Panc1 (cell line): ENCODE results near the gene SHANK3. TPM values are rescaled to one million over a fixed set of nuclear protein-coding genes. Genes with fewer than 3 reads are reported as not detected.
"Not testable (repeated sequence)": the region's sequence is repeated elsewhere in the genome, so short reads cannot be mapped to it uniquely, and the experiment has no call there.

Experiments used
- ATAC-seq: fragments of 200-7000 bp; cut with Tn5 transposase; 2 replicates; pipeline ENCODE4 v1.9.1; 2020; ENCODE audit warnings: mild to moderate bottlenecking, moderate library complexity
- BruUV-seq: library from RNA; stranded (reverse); fragments of 400-500 nt; replicated peaks from 2 replicates; lab custom pipeline; 2021; lab: Mats Ljungman, UMichigan
- CTCF ChIA-PET: fragments of 300-600 bp; sonication (Branson Sonifier 250); formaldehyde crosslinking; loops from one replicate; lab custom pipeline; 2022; ENCODE audit warnings: antibody characterized with exemption; lab: Charles Lee
- POLR2A ChIA-PET: fragments of 300-600 bp; sonication (Branson Sonifier 250); formaldehyde crosslinking; loops from one replicate; lab custom pipeline; 2022; ENCODE audit warnings: antibody characterized with exemption; lab: Charles Lee
- DNase-seq: peaks from one replicate; pipeline ENCODE4 v3.0.0-alpha.2; 2010; ENCODE audit warnings: low read depth, low spot score
- H3K27ac ChIP-seq: 2 replicates; pipeline ENCODE4 v1.5.1; 2011; ENCODE audit warnings: mild to moderate bottlenecking, low read length, inconsistent platforms
- H3K27me3 ChIP-seq: fragments of 200-500 bp; sonication (Bioruptor generic); 2 replicates; pipeline ENCODE4 v1.6.0; 2014; ENCODE audit warnings: low read length, inconsistent platforms; ENCODE audit not compliant: control insufficient read depth, insufficient read depth
- H3K36me3 ChIP-seq: fragments of 200-500 bp; sonication (Bioruptor generic); 2 replicates; pipeline ENCODE4 v1.5.1; 2014; ENCODE audit warnings: inconsistent platforms, mild to moderate bottlenecking, low read length, moderate library complexity; ENCODE audit not compliant: control insufficient read depth, insufficient read depth
- H3K4me1 ChIP-seq: 2 replicates; pipeline ENCODE4 v1.5.1; 2011; ENCODE audit warnings: inconsistent platforms, mild to moderate bottlenecking, low read length, moderate library complexity; ENCODE audit not compliant: control insufficient read depth, insufficient read depth
- H3K4me3 ChIP-seq, 2 experiments: 2 replicates each; pipeline ENCODE4 v1.5.1; 2011 to 2012; ENCODE audit warnings: low read depth in 2 of 2, low read length in 2 of 2, mild to moderate bottlenecking in 2 of 2, inconsistent platforms in 1 of 2, moderate library complexity in 1 of 2
- H3K9me3 ChIP-seq: fragments of 200-500 bp; sonication (Bioruptor generic); 2 replicates; pipeline ENCODE4 v1.5.1; 2014; ENCODE audit warnings: low read depth, mild to moderate bottlenecking, inconsistent platforms, low read length, moderate library complexity; ENCODE audit not compliant: control insufficient read depth, insufficient read depth
- POLR2AphosphoS5 ChIP-seq: IDR thresholded peaks from 2 replicates; pipeline ENCODE4 v1.6.1; 2012; ENCODE audit warnings: mild to moderate bottlenecking, low read depth, low read length, moderate library complexity
- REST ChIP-seq, 2 experiments: IDR thresholded peaks; 2 replicates each; pipeline ENCODE4 v1.6.1; 2011 to 2012; ENCODE audit warnings: low read depth in 2 of 2, control low read depth in 1 of 2, low read length in 1 of 2, mild to moderate bottlenecking in 1 of 2, moderate library complexity in 1 of 2; ENCODE audit not compliant: insufficient read depth in 1 of 2
- SIN3A ChIP-seq: IDR thresholded peaks from 2 replicates; pipeline ENCODE4 v1.6.1; 2012; ENCODE audit warnings: low read depth, mild to moderate bottlenecking, low read length, moderate library complexity, borderline replicate concordance; ENCODE audit not compliant: insufficient read depth
- TCF7L2 ChIP-seq: IDR thresholded peaks from 2 replicates; pipeline ENCODE4 v1.6.1; 2011; ENCODE audit warnings: mild to moderate bottlenecking, low read depth, low read length, inconsistent platforms
- in situ Hi-C: cut with HindIII; loops from 2 replicates; pipeline ENCODE4 v1.10.0; 2016; ENCODE audit warnings: low sequenced_read_pairs, low pct_unique_long_range_greater_than_20kb
- intact Hi-C: fragments of 100-400 bp; cut with micrococcal nuclease; formaldehyde crosslinking; loops from one replicate; pipeline ENCODE4 v1.10.0; 2022; ENCODE audit not compliant: unreplicated experiment
- total RNA-seq: library from RNA; stranded (reverse); gene quantifications from one replicate; pipeline ENCODE4 v1.2.1, GENCODE V29; 2021; ENCODE audit not compliant: unreplicated experiment
- TF ChIP-seq, protein P1 (sequence below): fragments of 450-650 bp; IDR thresholded peaks from 2 replicates; pipeline ENCODE4 v1.5.1; 2017; ENCODE audit warnings: mild to moderate bottlenecking

SHANK3 gene
- total RNA-seq, 1 experiment from 2014 or later = 7.6 TPM

DNA sequence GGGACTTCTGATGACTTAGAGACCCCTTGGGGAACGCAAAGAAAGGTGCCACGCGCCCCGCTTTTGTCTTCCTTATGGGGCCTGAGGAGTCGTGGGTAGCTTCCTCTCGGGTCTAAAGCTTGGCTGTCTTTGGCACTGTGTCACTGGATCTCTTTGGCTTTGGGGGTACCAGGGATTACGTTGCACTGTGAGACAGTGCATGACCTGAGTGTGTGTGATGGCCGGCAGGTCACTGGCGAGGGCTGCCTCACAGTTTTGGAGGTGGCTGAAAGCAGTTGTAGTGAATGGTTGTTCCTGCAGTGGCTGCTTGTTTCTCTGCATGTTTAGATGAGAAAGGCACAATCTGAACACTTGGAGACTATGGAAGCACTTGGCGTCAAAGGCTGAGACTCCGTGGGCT lies 38.9 kb upstream of the SHANK3 start:
- no peak overlapping the region for H3K27ac ChIP-seq
- intact Hi-C loops (no loop called here), in situ Hi-C loops (no loop called here)
- H3K4me3 ChIP-seq = no peak overlapping the region
- TF ChIP-seq REST (IDR thresholded peaks at IDR 0.05; ENCODE audit: insufficient read depth in 1 of 2, low read depth in 2 of 2, low read length in 1 of 2) = no peak
- no peak for TF ChIP-seq TCF7L2
- no peak for TF ChIP-seq POLR2AphosphoS5
- no peak for TF ChIP-seq SIN3A
- TF ChIP-seq, protein P1, sequence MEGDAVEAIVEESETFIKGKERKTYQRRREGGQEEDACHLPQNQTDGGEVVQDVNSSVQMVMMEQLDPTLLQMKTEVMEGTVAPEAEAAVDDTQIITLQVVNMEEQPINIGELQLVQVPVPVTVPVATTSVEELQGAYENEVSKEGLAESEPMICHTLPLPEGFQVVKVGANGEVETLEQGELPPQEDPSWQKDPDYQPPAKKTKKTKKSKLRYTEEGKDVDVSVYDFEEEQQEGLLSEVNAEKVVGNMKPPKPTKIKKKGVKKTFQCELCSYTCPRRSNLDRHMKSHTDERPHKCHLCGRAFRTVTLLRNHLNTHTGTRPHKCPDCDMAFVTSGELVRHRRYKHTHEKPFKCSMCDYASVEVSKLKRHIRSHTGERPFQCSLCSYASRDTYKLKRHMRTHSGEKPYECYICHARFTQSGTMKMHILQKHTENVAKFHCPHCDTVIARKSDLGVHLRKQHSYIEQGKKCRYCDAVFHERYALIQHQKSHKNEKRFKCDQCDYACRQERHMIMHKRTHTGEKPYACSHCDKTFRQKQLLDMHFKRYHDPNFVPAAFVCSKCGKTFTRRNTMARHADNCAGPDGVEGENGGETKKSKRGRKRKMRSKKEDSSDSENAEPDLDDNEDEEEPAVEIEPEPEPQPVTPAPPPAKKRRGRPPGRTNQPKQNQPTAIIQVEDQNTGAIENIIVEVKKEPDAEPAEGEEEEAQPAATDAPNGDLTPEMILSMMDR = no peak
- H3K27me3 ChIP-seq = no peaks in the 10 kb centered on the region
- H3K36me3 ChIP-seq = no peaks in the 10 kb centered on the region
- H3K9me3 ChIP-seq = no peaks in the 10 kb centered on the region
- POLR2A ChIA-PET = no interaction called here
- DNase-seq (no peak), ATAC-seq (no peak)
- no TSS peak for BruUV-seq
- CTCF ChIA-PET = no interaction called here
- H3K4me1 ChIP-seq = no peaks in the 10 kb centered on the region

DNA sequence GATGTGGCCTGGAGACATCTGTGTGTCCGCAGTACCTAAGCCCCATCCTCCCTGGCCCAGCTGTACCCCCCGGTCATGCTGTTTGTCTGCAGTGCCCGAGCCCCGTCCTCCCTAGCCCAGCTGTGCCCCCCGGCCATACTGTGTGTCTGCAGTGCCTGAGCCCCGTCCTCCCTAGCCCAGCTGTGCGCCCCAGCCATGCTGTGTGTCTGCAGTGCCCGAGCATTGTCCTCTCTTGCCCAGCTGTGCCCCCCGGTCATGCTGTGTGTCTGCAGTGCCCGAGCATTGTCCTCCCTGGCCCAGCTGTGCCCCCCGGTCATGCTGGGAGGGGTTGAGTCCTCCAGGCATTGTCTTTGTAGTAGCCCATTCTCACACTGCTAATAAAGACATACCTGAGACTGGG lies 37.0 kb upstream of the SHANK3 start:
- no peak for TF ChIP-seq REST (IDR thresholded peaks at IDR 0.05; ENCODE audit: insufficient read depth in 1 of 2, low read depth in 2 of 2, low read length in 1 of 2)
- TF ChIP-seq TCF7L2 = no peak
- TF ChIP-seq SIN3A = no peak
- TF ChIP-seq POLR2AphosphoS5 = no peak
- TF ChIP-seq, protein P1 = no peak
- Histone ChIP-seq H3K4me3 (no peak overlapping the region), H3K27me3 (no peaks in the 10 kb centered on the region), H3K27ac (no peak overlapping the region), H3K36me3 (no peaks in the 10 kb centered on the region), H3K9me3 (no peaks in the 10 kb centered on the region), H3K4me1 (no peaks in the 10 kb centered on the region)
- POLR2A ChIA-PET = no interaction called here
- intact Hi-C loops = no loop called here
- ATAC-seq (no peak), DNase-seq (no peak)
- BruUV-seq = no TSS peak
- CTCF ChIA-PET = no interaction called here
- in situ Hi-C loops = no loop called here

DNA sequence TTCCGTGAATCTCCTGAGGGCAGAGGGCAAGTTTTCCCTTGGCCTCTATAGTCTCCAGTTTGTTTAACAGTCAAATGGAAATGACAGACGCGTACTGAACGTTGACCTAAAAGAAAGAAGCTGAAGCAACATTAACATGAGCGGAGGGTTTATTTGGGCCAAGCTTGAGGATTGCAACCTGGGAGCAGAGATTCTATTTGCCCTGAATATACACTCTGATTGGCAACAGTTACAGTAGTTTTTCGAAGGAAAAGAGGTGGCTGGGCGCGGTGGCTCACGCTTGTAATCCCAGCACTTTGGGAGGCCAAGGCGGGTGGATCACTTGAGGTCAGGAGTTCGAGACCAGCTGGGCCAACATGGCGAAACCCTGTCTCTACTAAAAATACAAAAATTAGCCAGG lies 32.3 kb upstream of the SHANK3 start:
- H3K27ac ChIP-seq, H3K4me3 ChIP-seq, CTCF ChIA-PET, DNase-seq, in situ Hi-C loops, ATAC-seq, H3K36me3 ChIP-seq, H3K27me3 ChIP-seq, H3K4me1 ChIP-seq, POLR2A ChIA-PET, intact Hi-C loops, BruUV-seq, H3K9me3 ChIP-seq: not testable (repeated sequence)
